Measurements from ENCODE around the gene STRN4.

DNA sequence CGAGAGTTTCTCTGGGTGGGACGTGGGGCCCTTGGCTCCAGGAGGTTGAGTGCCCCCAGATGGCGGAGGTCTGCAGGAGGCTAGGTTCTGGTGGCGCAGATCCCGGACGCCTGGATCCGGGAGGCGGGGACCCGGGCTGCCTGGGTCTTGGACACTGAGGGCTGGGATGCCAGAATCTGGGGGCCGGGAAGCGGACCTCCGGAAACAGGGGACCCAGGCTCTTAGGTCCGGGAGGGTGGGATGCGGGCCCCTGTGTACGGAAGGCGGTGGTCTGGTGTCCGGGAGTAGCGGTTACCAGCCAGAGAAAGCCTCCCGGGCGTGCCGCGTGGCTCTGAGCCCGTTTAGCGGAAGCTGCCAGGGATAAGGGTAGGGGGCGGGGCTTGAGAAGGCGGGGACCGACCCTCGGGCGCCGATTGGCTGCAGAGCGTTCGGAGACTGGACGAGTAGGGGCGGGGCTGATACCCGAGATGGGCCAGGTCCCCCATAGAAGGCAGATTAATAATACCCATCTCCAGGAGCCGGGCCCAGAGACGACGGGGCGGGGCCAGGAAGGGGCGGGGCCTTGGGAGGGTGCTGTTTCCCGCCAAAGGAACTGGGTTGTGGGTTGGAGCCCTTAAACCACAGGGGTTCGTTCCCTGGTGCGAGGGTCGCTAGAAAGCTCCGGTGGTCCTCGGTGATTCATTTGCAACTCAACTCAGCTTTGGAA, 42.2 kb upstream of the STRN4 start, which contains the start of gene SLC1A5:
- TF ChIP-seq, protein P1, sequence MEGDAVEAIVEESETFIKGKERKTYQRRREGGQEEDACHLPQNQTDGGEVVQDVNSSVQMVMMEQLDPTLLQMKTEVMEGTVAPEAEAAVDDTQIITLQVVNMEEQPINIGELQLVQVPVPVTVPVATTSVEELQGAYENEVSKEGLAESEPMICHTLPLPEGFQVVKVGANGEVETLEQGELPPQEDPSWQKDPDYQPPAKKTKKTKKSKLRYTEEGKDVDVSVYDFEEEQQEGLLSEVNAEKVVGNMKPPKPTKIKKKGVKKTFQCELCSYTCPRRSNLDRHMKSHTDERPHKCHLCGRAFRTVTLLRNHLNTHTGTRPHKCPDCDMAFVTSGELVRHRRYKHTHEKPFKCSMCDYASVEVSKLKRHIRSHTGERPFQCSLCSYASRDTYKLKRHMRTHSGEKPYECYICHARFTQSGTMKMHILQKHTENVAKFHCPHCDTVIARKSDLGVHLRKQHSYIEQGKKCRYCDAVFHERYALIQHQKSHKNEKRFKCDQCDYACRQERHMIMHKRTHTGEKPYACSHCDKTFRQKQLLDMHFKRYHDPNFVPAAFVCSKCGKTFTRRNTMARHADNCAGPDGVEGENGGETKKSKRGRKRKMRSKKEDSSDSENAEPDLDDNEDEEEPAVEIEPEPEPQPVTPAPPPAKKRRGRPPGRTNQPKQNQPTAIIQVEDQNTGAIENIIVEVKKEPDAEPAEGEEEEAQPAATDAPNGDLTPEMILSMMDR (IDR thresholded peaks at IDR 0.05) = no peak
- TF ChIP-seq EZH2 (IDR thresholded peaks at IDR 0.05; ENCODE audit: borderline replicate concordance, insufficient read depth, low read depth, low read length, poor library complexity, severe bottlenecking) = no peak
